ENCODE data around the gene RPP21. TPM values are rescaled to one million over a fixed set of nuclear protein-coding genes. Genes with fewer than 3 reads are reported as not detected.
A peak's percentile ranks its signal among the peaks of the same experiment; 100 is the strongest.

Gene RPP21
- total RNA-seq, 3 donors from 2014 or later, result 67.3 to 74.8 (median 72.9) TPM

DNA sequence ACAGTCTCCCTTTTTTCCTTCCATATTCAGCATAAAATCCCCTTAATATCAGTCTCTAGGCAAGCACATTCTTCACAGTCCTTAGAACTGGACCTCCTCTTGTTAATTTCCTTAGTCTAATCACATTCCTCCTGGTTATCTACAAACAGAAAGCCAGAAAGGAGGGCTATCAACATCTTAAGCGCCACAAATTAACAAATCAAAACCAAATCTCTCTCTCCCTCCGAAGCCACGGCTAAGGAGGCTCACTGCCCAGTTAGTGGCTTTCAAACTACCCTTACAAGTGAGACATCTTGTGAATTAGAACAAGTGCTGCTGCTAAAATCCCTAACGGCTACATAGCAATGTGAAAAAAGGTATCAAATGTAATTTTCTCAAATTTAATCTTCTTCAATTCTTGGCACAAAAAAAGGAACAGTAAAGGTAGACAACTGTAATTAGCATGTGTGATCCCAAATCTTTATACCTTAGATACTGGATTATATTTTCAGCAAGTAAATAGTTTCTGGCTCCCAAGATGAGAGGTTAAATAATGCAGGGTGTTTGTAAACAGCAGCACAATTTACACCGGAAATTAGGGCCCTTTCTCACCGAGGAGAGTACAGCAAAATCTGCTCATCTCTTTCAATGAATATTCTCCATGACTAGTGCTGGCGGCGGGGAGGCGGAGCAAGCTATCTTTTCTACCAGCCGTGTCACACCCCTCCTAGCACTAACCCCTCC is 19.6 kb upstream of the RPP21 start:
- H3K27me3 Mint-ChIP-seq (ENCODE audit: low read depth), result no peaks in the 10 kb centered on the region
- ATAC-seq (peak in 1 of 2 donors; percentile 78), DNase-seq (peak; percentile 75)
- H3K9me3 Mint-ChIP-seq, result no peaks in the 10 kb centered on the region
- H3K36me3 Mint-ChIP-seq (ENCODE audit: insufficient read depth), result peaks cover 34% of the 10 kb centered on the region
- peaks cover 69% of the 10 kb centered on the region for H3K4me1 Mint-ChIP-seq (ENCODE audit: low read depth)
- peak overlapping the region; percentile 97 for H3K4me3 Mint-ChIP-seq

DNA sequence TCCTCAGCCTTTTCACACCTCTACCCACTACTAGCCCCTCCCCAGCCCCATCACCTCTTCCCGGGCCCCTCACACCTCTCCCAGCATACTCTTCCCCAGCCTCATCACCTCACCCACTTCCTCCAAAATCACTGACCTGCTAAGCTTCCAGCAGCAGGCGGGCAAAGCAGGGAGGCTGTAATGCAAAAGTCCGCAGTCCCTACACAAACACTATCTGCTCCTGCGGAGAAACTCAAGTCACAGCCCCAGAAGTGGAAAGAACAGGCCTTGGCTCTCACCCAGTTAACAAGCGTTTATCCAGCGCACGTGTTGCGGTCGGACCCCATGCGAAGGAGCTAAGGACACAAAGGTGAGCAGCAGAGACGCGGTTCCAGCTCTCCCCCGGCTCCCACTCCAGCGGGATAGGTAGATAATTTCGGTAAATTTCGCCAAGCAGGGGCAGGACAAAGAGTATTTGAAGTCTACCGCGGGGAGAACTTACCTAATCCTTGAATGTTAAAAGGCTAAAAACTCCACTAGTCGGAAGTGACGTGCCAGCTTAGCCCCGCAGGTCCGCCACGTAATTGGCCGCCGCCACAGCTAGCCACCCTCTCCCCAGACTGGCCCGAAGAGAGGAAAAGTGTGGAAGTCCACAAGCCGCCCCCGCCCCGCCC is 19.0 kb upstream of the RPP21 start:
- H3K4me3 Mint-ChIP-seq, result peak overlapping the region; percentile 97
- ATAC-seq, result peak; percentile 64 to 76
- H3K9me3 Mint-ChIP-seq, result no peaks in the 10 kb centered on the region

DNA sequence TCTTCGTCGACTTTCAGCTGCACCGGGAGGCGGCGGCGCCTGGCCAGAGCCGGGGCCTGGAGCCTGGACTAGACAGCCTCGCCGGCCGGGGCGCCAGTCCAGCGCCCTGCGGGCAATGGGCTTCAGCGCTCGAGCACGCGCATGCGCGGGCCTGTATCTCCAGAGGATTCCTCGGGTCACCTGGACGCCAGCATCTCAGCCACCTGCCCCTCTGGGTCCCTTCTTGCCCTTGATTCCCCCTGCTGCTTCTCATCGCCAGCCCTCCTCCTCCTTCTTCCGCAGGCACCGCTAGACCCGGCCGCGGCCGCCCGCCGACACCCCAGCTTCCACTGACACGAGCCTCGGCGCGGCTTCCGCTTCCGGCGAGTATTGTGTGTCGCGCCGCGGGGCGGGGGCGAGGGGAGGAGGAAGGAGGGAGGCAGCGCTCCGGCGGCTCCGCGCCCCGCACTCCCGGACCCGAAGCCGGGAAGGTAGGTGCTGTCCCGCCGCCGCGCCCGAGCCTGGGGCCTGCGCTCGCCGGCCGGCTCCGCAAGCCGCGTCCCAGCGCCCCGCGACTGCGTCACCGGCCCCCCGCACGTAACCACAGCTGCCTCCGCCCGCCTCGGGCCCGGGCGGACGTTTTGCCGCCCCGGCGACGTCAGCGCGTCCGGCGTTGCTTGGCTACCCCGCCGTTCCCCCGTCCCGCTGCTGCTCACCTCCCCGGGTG is 18.3 kb upstream of the RPP21 start, which contains the start of gene TRIM39:
TSS of gene TRIM39 (plus strand) at position 402 of the 706 bp plus-strand sequence. CDS start 2,391 bp downstream, outside the sequence.
- H3K36me3 Mint-ChIP-seq (ENCODE audit: insufficient read depth), result peaks cover 33% of the 10 kb centered on the region
- H3K9me3 Mint-ChIP-seq, result no peaks in the 10 kb centered on the region
- ATAC-seq, result peak; percentile 70 to 74
- no peaks in the 10 kb centered on the region for H3K27me3 Mint-ChIP-seq (ENCODE audit: low read depth)
- H3K4me3 Mint-ChIP-seq, result peak within 1 kb of the TSS; percentile 97
- peak; percentile 81 for DNase-seq
- peaks cover 59% of the 10 kb centered on the region for H3K4me1 Mint-ChIP-seq (ENCODE audit: low read depth)

More for the DNA sequence above, 19.0 kb upstream of the RPP21 start:
- H3K36me3 Mint-ChIP-seq (ENCODE audit: insufficient read depth), result peaks cover 33% of the 10 kb centered on the region
- no peaks in the 10 kb centered on the region for H3K27me3 Mint-ChIP-seq (ENCODE audit: low read depth)
- H3K4me1 Mint-ChIP-seq (ENCODE audit: low read depth), result peaks cover 64% of the 10 kb centered on the region
- peak; percentile 63 for DNase-seq

DNA sequence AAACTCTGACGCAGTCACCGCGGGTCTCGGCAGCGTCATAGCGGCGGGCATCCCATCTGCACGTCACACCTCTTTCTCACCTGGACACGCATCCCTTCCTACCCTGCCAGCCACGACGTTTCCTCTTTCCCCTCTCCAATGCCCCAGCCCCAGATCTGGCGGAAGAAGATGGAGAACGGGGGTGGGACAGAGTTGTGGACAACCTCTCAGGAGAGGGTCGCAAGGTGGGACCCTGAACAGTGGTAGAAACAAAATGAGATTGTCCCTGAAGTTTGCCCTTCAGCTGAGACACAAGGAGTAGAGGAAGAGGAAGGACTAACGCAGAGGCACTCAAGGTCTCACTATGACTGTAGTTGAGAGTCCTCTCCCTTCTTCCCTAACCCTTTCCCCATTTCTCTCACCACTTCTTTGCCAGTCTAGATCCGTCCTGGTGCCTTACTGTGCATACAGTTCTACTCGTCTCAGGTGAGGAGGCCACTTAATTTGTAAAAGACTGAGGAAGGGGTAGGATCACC is 17.7 kb upstream of the RPP21 start:
- Mint-ChIP-seq H3K36me3 (ENCODE audit: insufficient read depth) (peaks cover 30% of the 10 kb centered on the region), H3K4me1 (ENCODE audit: low read depth) (peaks cover 52% of the 10 kb centered on the region), H3K4me3 (peak overlapping the region; percentile 95), H3K9me3 (no peaks in the 10 kb centered on the region), H3K27me3 (ENCODE audit: low read depth) (no peaks in the 10 kb centered on the region)
- ATAC-seq, result no peak
- no peak for DNase-seq

DNA sequence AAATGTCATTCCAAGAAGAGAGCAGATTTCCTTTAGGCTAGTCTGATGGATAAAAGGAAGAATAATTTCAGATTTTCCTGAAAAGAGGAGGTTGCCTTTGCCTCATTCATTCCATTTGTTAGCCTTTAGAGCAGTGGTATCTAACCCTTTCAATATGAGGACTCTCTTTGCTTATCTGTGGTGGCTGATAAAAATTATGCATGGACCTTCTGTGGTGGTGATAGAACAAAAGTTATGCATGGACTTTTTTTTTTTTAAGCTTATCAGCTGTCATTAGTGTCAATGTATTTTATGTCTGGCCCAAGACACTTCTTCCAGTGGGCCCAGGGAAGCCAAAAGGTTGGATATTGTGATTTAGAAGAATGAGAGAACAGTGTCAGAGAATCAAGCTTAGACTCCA is 16.6 kb upstream of the RPP21 start:
- Mint-ChIP-seq H3K36me3 (ENCODE audit: insufficient read depth) (peaks cover 29% of the 10 kb centered on the region), H3K4me1 (ENCODE audit: low read depth) (peaks cover 41% of the 10 kb centered on the region), H3K9me3 (no peaks in the 10 kb centered on the region), H3K4me3 (peak overlapping the region; percentile 95), H3K27me3 (ENCODE audit: low read depth) (no peaks in the 10 kb centered on the region)
- DNase-seq, result no peak
- ATAC-seq, result no peak

DNA sequence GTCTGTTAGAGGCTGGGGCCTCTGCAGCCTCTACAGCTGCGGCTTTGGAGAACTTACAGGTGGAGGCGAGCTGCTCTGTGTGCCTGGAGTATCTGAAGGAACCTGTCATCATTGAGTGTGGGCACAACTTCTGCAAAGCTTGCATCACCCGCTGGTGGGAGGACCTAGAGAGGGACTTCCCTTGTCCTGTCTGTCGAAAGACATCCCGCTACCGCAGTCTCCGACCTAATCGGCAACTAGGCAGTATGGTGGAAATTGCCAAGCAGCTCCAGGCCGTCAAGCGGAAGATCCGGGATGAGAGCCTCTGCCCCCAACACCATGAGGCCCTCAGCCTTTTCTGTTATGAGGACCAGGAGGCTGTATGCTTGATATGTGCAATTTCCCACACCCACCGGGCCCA is 15.6 kb upstream of the RPP21 start:
- Mint-ChIP-seq H3K27me3 (ENCODE audit: low read depth) (no peaks in the 10 kb centered on the region), H3K4me1 (ENCODE audit: low read depth) (peaks cover 33% of the 10 kb centered on the region), H3K36me3 (ENCODE audit: insufficient read depth) (peaks cover 36% of the 10 kb centered on the region), H3K9me3 (no peaks in the 10 kb centered on the region), H3K4me3 (no peak overlapping the region)
- ATAC-seq (no peak), DNase-seq (no peak)

DNA sequence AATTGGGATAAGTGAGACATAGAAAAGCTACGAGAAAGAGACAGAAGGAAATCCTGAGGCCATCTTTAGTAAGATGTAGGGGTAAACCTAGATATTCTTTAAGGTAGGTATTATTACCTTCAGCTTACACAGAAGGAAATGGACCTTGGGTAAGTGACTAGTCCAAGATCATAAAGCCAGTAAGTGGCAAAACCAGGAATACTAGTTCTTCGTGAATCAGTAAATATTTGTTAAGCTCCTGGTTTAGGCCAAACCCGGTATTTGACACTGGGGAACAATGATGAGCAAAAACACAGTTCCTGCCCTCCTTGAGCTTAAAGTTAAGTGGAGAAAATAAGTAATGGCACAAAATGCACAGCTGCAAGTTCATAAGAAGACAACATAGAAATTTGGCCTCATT is 13.0 kb upstream of the RPP21 start:
- Mint-ChIP-seq H3K27me3 (ENCODE audit: low read depth) (no peaks in the 10 kb centered on the region), H3K36me3 (ENCODE audit: insufficient read depth) (peaks cover 46% of the 10 kb centered on the region), H3K4me3 (no peak overlapping the region), H3K4me1 (ENCODE audit: low read depth) (peaks cover 18% of the 10 kb centered on the region), H3K9me3 (no peaks in the 10 kb centered on the region)
- no peak for DNase-seq
- ATAC-seq, result no peak

DNA sequence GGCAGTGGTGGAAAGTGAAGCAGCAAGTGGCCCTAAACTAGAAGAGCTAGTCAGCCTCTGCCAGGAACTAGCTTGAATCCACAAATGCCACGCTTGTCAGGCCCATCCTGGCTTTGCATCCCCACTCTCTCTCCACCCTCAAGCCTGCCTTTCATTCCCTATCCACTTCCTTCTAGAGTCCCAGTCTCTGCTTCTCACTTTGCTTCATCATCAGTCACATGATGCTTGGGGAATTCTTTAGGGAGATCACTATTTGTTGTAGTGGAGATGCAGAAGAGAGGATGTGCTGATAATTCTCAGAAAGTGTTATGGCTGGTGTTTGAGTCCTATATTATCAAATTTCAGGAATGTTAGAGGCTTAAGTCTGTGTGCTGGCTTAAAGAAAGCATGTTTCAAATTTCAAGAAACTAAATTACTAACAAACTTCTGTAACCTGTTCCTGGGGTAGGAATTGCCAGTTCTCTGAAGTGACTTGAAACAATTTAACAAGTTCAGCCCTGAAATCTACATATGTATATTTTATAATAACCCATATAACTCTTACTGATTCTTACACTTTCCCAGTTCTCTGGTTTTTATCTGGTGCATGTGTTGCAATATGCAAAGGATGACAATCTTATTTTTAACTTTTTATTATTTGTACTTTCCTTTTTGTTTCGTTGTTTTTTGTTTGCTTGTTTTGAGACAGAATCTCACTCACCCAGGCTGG is 10.7 kb upstream of the RPP21 start:
- Mint-ChIP-seq H3K4me1 (ENCODE audit: low read depth) (no peaks in the 10 kb centered on the region), H3K4me3 (no peak overlapping the region), H3K9me3 (no peaks in the 10 kb centered on the region), H3K36me3 (ENCODE audit: insufficient read depth) (peaks cover 48% of the 10 kb centered on the region), H3K27me3 (ENCODE audit: low read depth) (no peaks in the 10 kb centered on the region)
- DNase-seq (no peak), ATAC-seq (no peak)

DNA sequence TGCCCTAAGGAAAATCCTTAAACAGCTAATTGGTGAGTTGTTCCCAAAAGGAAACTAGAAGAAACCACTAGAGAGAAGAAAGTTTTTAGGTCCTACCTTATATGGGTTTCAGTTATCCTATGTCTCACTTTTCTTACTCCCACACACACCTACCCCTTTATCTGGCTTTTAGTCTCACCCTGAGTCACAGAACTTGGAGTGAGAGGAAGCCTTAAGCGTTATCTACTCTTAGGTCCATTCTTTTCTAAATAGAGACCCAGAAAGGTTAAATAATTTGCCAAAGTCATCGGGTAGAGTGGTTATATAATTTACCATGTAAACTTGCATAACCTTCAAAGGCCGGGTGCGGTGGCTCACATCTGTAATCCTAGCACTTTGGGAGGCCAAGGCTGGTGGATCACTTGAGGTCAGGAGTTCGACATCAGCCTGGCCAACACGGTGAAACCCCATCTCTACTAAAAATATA is 4.3 kb upstream of the RPP21 start:
- Mint-ChIP-seq H3K4me3 (no peak overlapping the region), H3K9me3 (no peaks in the 10 kb centered on the region), H3K27me3 (ENCODE audit: low read depth) (no peaks in the 10 kb centered on the region), H3K36me3 (ENCODE audit: insufficient read depth) (peaks cover 41% of the 10 kb centered on the region), H3K4me1 (ENCODE audit: low read depth) (peaks cover 18% of the 10 kb centered on the region)
- no peak for DNase-seq
- ATAC-seq, result no peak

DNA sequence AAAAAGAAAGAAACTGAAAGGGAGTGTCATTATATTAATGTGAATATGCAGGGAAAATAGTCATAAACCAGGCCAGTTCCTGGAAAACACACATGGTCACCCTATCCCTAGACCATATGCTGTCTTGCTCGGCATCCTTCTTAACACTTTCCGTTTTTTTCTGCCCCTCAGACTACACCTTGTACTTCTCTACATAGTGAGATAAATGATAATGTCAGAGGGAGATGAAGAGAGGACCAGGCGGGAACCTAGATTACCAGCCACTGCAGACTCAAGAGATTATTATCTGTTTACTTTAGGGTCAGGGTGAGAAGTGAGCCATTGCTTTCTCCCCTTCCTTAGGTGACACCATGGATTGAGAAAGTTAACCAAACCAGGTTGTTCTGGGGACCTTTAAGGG is 3.7 kb upstream of the RPP21 start:
- Mint-ChIP-seq H3K36me3 (ENCODE audit: insufficient read depth) (peaks cover 42% of the 10 kb centered on the region), H3K9me3 (no peaks in the 10 kb centered on the region), H3K4me3 (no peak overlapping the region), H3K27me3 (ENCODE audit: low read depth) (no peaks in the 10 kb centered on the region), H3K4me1 (ENCODE audit: low read depth) (peaks cover 24% of the 10 kb centered on the region)
- DNase-seq (no peak), ATAC-seq (no peak)

DNA sequence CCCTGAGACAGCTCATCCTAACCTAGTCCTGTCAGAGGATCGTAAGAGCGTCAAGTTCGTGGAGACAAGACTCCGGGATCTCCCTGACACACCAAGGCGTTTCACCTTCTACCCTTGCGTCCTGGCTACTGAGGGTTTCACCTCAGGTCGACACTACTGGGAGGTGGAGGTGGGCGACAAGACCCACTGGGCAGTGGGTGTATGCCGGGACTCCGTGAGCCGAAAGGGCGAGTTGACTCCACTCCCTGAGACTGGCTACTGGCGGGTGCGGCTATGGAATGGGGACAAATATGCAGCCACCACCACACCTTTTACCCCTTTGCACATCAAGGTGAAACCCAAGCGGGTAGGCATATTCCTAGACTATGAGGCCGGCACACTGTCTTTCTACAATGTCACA is 3.2 kb upstream of the RPP21 start:
- H3K9me3 Mint-ChIP-seq, result no peaks in the 10 kb centered on the region
- ATAC-seq (no peak), DNase-seq (no peak)
- no peak overlapping the region for H3K4me3 Mint-ChIP-seq
- H3K27me3 Mint-ChIP-seq (ENCODE audit: low read depth), result no peaks in the 10 kb centered on the region
- H3K4me1 Mint-ChIP-seq (ENCODE audit: low read depth), result peaks cover 28% of the 10 kb centered on the region
- H3K36me3 Mint-ChIP-seq (ENCODE audit: insufficient read depth), result peaks cover 38% of the 10 kb centered on the region

DNA sequence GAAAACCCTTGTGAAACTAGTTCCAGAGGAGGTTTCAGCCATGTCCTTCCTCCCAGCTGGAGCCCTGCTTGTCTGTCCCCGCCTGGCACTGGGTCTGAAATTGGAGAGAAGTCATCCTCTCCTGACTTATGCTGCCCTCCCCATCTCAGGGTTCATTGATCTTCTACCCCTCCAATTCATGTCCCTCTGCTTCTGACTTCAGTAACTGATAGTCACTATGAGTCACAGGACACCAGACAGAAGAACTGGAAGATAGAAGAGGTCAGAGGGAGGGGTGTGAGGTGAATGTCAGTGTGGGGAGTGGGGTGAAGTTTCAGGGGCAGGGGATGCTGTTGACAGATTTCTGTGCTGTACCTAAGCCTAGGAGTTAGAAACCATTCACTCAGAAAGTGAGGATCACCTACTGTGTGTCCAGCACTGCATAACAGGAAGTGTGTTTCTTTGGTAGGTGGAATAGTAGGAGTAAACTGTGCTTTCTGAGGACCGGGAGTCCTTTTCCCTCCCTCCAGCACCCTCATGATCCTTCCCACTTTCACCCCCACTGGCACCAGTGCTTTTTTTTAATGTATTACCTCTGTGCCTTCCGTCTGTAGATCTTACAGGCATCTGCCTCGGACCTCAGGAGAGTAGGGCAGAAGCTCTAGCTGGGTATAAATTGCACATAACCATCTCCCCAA is 627 bp upstream of the RPP21 start:
- no peak for DNase-seq
- ATAC-seq, result no peak
- H3K9me3 Mint-ChIP-seq, result no peaks in the 10 kb centered on the region
- H3K4me3 Mint-ChIP-seq, result peak overlapping the region; percentile 89
- peaks cover 39% of the 10 kb centered on the region for H3K36me3 Mint-ChIP-seq (ENCODE audit: insufficient read depth)
- H3K27me3 Mint-ChIP-seq (ENCODE audit: low read depth), result no peaks in the 10 kb centered on the region
- H3K4me1 Mint-ChIP-seq (ENCODE audit: low read depth), result peaks cover 39% of the 10 kb centered on the region

DNA sequence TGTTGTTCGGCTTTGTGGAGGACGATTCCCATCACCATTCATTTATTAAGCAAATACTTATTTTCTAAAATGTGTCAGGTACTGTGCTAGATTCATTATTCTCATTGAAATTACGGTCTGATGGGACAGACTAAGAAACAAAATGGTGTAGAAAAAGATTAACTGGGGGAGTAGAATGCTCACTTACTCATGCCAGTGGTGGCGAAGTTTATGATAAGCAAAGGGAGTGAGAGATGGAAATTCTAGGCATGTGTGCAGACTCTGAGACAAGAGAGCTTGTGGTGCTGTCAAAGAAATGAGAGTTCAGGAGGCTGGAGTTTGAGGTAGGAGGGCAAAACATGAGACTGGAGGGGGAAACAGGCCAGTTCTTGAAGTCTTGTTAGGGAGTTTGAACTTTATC is 896 bp downstream of the RPP21 start:
- ATAC-seq, result no peak
- Mint-ChIP-seq H3K36me3 (ENCODE audit: insufficient read depth) (peaks cover 27% of the 10 kb centered on the region), H3K4me3 (peak overlapping the region; percentile 89), H3K27me3 (ENCODE audit: low read depth) (no peaks in the 10 kb centered on the region), H3K4me1 (ENCODE audit: low read depth) (peaks cover 43% of the 10 kb centered on the region), H3K9me3 (no peaks in the 10 kb centered on the region)
- no peak for DNase-seq
